D721Med (cell line): Measurements from ENCODE around the gene DDX11.
"Not testable (repeated sequence)": the region's sequence is repeated elsewhere in the genome, so short reads cannot be mapped to it uniquely, and the experiment has no call there.

Source experiments
- DNase-seq: peaks from one replicate; pipeline ENCODE4 v3.0.0; 2011; ENCODE audit warnings: low spot score; ENCODE audit not compliant: insufficient read length
- FAIRE-seq: peaks from 2 replicates; lab custom pipeline; 2011; peaks lifted over from hg19 to GRCh38; lab: Jason Lieb, UNC
- CTCF ChIP-seq: IDR thresholded peaks from 2 replicates; pipeline ENCODE4 v1.5.1; 2012; ENCODE audit warnings: mild to moderate bottlenecking, control low read depth; ENCODE audit not compliant: insufficient read depth; ENCODE audit errors: missing control alignments

DDX11 gene

GRCh38 chr12:31053944-31054343 is 19.7 kb upstream of the DDX11 start:
- not testable (repeated sequence) for FAIRE-seq, DNase-seq
- TF ChIP-seq CTCF, result peak; percentile 3

GRCh38 chr12:31057671-31058070 is 16.0 kb upstream of the DDX11 start:
- TF ChIP-seq CTCF, result no peak
- DNase-seq, result no peak
- FAIRE-seq, result no peak

GRCh38 chr12:31066196-31066595 is 7.5 kb upstream of the DDX11 start:
- FAIRE-seq, DNase-seq: not testable (repeated sequence)

- not testable (repeated sequence) for DNase-seq
Observed at GRCh38 chr12:31067656-31068055, 6.0 kb upstream of the DDX11 start.

GRCh38 chr12:31070971-31071740 is 2.5 kb upstream of the DDX11 start:
- FAIRE-seq, DNase-seq: not testable (repeated sequence)

More at GRCh38 chr12:31067656-31068055, 6.0 kb upstream of the DDX11 start:
- not testable (repeated sequence) for FAIRE-seq

GRCh38 chr12:31072962-31073361 is 698 bp upstream of the DDX11 start:
- not testable (repeated sequence) for FAIRE-seq

GRCh38 chr12:31074333-31074874 is 744 bp downstream of the DDX11 start:
- FAIRE-seq, DNase-seq: not testable (repeated sequence)

More at GRCh38 chr12:31072962-31073361, 698 bp upstream of the DDX11 start:
- not testable (repeated sequence) for DNase-seq

GRCh38 chr12:31076150-31076549 is 2.5 kb downstream of the DDX11 start:
- FAIRE-seq, DNase-seq: not testable (repeated sequence)

- FAIRE-seq, DNase-seq: not testable (repeated sequence)
Observed at GRCh38 chr12:31077095-31077494, 3.4 kb downstream of the DDX11 start.

GRCh38 chr12:31077998-31078397 is 4.3 kb downstream of the DDX11 start:
- FAIRE-seq, DNase-seq: not testable (repeated sequence)

GRCh38 chr12:31079421-31079820 is 5.8 kb downstream of the DDX11 start:
- FAIRE-seq, DNase-seq: not testable (repeated sequence)

GRCh38 chr12:31080221-31080620 is 6.6 kb downstream of the DDX11 start:
- not testable (repeated sequence) for DNase-seq, FAIRE-seq

GRCh38 chr12:31081274-31081673 is 7.6 kb downstream of the DDX11 start:
- not testable (repeated sequence) for DNase-seq, FAIRE-seq

GRCh38 chr12:31084241-31084640 is 10.6 kb downstream of the DDX11 start:
- not testable (repeated sequence) for FAIRE-seq, DNase-seq

GRCh38 chr12:31086032-31086431 is 12.4 kb downstream of the DDX11 start:
- not testable (repeated sequence) for DNase-seq, FAIRE-seq

GRCh38 chr12:31087486-31087885 is 13.8 kb downstream of the DDX11 start:
- not testable (repeated sequence) for DNase-seq, FAIRE-seq

- not testable (repeated sequence) for DNase-seq, FAIRE-seq
Observed at GRCh38 chr12:31087956-31088355, 14.3 kb downstream of the DDX11 start.
